Stimulated activated CD4-positive, alpha-beta T cell treated with anti-CD3 and anti-CD28 coated beads, TNF-alpha, amount 100 ng/mL, for 24 hours (primary cell): ENCODE results near the gene LIPC.

Source experiments
- DNase-seq, 3 experiments: peaks; one replicate each; pipeline ENCODE4 v3.0.0-alpha.2; 2020; ENCODE audit warnings: low read depth in 3 of 3

The LIPC gene

DNA sequence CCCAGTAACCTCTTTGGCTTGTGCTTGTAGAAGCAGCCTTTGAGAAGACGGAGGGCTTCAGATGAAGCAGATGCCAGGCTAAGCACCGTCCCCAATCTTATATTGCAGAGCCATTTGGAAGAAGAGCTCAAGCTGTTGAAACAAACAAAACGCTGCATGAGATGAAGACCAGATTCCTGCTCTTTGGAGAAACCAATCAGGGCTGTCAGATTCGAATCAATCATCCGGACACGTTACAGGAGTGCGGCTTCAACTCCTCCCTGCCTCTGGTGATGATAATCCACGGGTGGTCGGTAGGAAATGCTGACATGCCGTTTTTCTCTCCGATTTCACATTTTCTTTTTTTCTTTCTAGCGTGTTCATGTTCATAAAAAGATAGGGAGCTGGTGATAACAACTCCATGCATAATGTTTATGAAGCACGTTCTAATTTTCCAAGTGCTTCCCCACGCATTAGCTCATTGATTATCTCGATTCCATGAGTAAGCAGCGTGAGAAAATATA is 106.5 kb downstream of the LIPC start:
- DNase-seq = no peak

DNA sequence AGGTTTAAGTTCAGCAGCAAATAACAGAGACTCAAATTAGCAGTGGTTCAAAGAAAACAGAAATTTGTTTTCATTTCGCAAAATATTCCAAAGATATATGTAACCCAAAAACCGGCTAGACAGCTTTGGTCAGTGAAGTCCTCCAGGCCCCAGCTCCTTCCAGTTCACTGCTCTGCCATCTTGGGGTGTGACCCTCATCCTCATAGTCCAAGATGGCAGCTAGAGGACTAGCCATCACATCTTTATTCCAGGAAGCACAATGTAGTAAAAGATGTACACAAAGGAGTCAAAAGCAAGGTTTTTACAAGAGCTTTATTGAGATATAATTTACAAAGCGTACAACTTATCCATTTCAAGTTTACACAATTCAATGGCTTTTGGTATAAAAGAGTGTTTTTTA is 107.1 kb downstream of the LIPC start:
- no peak for DNase-seq

DNA sequence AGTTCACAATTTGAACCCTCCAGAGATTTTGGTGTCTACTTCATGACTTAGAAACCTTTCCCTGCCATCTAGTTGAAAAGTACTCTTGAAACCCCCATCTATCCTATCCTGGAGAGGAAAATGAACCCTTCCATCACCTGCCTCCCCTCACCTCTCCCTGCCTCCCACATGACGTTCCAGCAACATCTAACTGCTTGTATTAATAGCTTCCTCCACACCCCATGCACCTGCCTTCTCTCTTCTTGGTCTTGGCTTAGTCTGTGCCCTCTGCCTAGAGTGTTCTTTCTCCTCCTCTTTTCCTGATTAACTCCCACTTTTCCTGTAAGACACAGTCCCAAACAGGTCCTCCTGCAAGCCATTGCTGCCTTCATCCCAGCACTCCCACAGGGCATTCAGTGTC is 107.8 kb downstream of the LIPC start:
- DNase-seq = no peak

DNA sequence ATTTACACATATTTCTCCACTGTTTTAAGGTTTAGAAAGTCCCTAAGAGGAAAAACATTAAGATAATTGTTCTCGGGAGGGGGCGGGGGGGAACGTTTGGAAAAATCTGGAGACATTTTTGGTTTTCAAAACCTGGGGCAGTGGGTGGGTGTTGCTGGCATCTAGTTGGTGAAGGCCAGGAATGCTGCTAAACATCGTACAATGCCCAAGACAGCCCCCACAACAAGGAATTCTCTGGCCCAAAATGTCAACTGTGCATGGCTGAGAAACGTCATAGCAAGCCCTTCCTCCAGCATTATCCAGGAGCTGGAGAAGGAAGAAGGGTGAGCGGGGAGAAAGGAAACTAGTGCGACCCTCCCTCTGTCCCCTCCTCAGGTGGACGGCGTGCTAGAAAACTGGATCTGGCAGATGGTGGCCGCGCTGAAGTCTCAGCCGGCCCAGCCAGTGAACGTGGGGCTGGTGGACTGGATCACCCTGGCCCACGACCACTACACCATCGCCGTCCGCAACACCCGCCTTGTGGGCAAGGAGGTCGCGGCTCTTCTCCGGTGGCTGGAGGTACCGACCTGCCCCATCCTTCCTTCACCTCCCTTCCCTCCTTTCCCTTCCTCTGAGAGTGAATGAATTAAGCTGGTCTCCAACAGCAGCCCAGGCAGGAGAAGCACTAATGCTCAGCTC is 109.8 kb downstream of the LIPC start:
- no peak for DNase-seq

DNA sequence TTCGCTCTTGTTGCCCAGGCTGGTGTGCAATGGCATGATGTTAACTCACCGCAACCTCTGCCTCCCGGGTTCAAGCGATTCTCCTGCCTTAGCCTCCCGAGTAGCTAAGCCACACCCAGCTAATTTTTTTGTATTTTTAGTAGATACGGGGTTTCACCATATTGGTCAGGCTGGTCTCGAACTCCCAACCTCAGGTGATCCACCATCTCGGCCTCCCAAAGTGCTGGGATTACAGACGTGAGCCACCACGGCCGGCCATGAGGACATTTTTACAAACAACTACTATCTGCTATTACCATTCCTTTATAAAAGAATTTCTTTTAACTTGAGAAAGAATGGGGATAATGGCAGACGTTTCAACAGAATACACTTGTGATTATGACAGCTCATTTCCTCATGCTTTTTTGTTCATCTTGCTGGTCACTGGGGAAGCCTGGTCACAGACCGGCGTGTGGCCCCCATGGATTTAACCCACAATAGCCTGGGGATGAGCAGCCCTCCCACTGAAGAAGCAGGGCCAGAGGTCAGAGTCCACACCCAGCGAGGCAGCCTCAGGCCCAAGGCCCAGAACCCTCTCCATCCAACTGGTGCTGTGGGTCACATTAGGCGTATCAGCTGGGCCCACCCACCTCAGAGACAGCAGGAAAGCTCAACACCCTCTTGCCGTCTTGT is 112.0 kb downstream of the LIPC start:
- DNase-seq = no peak

DNA sequence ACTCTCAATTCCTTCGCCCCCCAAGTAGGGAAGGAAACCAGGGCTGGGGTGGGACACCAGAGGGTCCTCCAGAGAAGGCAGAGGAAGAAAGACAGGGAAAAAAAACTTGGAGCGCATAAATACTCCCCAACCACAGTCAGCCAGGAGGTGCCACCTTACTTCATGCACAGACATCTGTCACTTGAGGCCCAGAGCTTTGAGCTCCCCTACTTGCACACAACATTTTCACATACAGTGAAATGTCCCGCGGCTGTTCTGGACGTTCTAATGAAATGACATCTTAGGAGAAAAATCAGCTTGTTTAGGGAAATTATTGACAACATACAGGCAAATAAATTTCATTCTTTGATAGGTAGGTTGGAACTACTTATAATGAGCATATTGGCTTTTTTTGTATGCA is 113.0 kb downstream of the LIPC start:
- DNase-seq = no peak

DNA sequence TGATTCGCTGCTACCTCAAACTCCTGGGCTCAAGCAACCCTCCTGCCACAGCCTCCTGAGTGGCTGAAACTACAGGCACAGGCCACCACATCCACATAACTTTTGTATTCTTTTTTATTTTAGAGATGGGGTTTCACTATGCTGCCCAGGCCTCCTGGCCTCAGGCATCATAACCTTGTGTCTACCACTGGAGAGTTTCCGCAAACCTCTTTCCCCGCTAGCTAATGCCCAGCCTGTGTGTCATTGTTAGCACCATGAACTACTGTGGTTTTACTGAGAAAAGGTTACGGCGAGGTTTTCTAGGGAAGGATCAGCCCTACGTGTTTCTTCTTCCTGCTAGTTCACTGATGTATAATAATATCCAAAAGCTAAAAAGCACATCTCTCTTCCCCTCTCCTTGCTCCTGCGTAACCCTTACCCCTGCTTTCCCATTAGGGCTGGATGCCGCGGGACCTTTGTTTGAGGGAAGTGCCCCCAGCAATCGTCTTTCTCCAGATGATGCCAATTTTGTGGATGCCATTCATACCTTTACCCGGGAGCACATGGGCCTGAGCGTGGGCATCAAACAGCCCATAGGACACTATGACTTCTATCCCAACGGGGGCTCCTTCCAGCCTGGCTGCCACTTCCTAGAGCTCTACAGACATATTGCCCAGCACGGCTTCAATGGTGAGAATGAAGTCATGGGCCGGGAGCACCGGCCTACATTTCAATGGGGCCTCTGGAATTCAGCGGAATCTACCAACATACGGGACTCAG is 113.7 kb downstream of the LIPC start:
- peak in 1 of 3 experiments; percentile 9 for DNase-seq

DNA sequence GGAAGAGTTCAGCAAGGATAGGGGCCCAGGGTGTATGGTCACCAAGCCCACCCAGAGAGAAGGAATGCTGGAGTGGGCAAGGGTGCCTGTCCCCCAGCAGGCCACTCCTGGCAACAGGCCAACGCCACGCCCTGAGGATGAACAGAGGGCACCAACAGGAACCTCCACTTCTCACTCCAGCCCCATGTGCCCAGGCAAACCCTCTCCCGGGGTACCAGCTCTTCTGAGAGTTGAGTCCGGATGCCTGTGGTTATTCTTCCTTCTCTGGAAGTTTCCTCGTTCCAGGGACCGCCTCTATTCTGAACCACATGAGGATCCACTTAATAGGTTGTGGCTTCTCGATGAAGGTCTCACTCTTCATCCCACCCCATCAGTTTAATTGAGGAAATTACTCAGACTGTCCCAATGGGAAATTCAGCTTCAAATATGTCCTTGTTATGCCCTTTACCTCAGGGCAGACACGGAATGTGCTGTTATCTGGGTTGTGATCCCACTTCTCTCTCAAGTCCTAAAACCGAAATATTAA is 114.3 kb downstream of the LIPC start:
- DNase-seq = no peak

DNA sequence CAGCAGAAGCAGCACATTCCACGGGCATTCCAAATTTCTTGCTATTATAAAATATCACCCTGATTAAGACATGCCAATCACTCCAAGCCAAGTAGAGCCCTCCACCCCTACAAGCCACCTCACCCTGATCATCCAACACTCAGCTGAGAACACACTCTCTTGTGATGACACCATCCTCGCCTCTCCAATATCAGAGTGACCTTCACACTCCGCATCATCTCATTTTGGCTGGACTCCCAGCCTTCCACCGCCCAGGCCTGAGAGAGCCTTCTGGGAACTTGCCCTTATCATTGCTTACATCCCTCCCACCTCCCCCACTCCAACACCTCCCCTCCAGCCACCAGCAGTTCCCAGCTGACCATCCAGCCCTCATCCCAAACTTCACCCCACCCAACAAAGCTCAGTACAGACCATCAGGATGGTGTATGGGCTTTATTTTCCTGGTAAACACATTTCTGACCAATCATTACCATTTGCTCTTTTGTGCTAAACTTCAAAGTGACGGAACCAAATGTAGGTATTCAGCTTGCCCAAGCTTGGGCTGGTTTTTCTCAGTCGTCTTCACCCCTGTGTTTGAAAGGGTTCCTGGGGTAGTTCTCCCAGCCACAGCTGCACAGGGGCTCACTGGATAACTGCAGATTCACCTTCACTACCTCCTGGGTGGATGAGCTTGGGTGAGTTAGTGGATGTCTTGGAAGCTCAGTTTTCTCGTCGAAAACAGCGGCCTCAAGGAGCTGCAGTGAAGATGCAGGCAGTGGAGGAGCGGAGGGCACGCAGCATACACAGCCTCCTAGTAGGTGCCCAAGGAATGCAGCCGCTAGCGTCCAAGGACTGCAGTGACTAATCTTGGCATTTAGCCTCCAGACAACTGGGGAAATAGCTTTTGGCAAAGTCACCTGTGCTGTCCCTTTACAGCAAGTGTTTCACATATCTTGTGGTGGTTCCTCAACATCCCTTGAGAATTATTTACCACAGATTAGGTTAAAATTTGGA is 115.1 kb downstream of the LIPC start:
- no peak for DNase-seq

DNA sequence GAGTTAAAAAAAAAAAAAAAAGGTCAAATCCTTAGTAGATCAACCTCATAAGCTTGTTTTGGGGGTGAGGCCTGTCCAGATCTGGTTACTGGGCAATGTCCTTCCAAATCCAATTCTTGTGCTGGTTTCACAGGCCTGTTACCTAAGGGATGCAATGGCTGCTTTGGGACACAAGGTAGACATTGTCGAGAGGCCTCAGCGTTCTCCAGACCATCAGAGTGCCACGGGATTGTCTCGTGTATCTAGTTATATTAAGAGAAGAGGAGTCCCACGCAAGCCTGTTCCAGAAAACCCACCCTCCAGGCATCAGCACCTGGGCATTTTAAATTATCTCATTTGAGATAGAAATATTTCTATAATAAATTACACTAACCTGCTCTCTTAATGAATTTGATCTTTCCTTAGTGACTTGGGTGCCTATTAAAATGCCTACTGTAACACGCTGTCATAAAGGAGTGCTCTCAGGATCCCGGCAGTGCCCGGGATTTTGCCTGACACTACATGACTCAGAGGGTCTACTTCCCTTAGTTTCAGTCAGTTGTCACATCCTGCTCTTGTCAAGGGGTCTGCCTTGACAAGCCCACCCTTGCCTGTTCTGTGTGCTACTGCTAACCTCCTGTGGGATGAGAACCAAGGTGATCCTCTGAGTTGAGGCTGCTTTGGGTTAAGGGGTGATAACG is 116.0 kb downstream of the LIPC start:
- DNase-seq = no peak

DNA sequence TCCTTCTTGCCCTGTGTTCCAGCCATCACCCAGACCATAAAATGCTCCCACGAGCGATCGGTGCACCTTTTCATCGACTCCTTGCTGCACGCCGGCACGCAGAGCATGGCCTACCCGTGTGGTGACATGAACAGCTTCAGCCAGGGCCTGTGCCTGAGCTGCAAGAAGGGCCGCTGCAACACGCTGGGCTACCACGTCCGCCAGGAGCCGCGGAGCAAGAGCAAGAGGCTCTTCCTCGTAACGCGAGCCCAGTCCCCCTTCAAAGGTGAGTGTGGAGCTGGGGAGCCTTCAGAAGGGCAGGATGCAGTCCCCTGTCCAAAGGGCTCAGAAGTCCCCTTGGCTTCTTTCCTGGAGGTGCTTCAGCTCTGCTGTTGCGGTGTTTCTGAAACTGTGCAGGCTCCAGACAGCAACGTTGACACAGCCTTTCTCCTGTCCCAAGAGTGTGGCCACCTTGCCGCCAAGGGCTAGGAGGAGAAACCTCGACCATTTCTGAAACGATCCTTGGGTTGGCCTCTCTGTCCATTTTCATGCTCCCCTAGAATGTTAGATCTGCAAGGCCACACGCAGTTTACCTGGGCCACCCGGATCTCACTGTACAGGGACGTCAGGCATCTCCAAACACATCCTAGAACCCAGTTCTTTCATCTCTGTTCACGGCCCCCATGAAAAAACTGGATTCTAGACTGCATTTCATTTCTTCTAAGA is 116.7 kb downstream of the LIPC start:
- no peak for DNase-seq

DNA sequence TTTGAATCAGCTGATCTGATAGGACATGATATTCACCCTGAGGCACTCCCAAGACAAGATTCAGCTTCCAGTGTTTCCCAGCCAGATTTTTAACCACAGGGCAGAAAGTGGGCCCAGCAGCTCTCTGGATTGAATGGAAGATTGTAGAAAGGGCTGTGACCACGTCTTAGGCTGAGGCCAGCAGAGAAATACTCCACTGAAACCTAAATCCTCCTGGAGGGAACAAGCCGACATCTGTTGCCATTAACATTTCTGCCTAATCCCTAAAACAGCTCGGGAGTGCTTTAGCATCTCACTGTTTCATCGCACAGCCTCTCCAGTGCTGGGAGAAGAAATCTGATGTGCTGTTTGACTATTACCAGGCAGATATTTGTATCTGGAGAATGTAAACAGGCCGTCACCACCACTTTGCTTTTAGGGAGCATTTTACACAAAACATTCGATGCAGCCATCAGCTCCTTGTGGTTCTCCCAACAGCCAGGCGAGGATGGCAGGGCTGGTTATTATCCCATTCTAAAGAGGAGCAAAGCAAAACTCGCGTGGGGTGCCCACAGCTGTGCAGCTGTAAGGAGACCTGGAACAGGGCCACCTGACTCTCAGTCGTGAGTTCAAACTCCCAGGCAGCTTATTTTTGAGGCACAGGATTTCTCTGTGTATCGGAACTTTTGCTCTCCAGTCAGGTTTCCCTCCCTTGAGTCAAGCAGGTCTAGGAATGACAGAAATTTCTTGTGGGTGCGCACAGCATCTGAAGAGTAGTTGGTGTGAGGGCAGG is 117.4 kb downstream of the LIPC start:
- no peak for DNase-seq

DNA sequence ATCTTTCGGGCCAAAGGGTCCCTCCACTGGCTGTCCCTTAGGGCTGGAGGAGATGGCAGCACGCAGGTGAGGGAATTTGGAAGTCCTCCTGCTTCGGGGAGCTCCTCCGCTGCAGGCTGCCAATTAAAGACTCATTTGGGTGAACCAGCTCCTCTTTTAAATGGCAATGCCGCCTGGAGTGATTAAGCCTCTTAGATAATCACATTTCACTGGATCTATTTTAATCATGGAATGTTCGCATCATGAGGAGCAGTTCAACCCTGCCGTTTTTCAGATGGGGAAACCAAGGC is 117.9 kb downstream of the LIPC start:
- DNase-seq = no peak

DNA sequence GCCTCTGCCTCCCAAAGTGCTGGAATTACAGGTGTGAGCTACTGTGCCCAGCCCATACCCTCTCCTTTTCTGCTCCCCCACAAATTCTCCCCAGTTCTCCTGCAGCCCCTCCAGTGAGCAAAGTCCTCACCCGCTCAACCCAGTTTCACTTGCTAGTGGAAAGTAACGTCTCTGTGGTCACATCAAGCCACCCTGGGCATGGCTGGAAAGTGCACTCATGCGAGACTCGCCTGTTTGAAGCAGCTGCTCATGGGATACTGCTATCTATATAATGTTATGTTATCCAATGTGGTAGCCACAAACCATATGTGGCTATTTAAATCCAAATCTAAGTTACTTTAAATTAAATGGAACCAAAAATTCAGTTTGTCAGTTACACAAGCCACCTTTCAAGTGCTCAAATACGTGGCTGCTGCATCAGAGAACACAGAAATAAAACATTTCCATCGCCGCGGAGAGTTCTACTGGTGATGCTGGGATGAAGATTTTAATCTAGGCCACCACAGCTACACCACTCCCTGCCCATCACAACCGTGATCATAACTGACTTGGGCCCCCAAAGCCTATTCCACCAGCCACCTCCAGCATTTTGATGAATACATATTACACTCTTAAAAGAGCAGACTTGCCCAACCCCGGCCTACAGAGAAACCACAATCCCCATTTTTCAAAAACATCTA is 119.4 kb downstream of the LIPC start:
- no peak for DNase-seq

DNA sequence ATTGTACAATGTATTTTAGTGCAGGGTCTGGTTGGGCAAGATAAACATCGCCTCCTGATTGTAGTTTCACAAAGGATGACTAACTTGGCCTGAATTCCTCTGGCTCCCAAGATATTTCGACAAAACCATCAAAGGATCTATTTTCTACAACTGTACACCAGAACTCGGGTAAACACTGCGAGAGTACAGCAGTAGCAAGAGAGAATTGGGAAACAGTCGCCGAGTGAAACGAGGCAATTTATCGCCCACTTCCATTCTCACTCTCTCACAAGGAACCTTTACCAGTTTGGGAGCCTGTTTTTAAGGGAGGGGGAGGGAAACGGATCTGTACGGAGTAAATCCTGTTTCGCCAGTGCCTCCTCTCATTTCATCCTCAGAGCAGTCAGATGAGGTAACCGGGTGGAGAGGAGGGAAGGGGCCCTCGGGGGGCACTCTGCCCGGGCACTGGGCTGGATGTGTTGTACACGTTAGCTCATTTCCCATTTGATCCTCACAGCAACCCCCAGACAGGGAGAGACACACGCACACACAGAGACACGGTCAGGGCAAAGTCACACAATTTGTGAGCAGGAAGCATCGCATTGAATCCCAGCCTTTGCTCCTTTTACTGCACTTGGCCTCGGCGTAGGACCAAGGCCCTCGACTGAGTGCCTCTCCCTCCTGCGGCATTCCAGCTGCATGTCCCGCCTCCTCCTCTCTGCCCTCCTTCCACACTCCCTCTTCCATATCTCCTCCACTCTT is 120.1 kb downstream of the LIPC start:
- no peak for DNase-seq

DNA sequence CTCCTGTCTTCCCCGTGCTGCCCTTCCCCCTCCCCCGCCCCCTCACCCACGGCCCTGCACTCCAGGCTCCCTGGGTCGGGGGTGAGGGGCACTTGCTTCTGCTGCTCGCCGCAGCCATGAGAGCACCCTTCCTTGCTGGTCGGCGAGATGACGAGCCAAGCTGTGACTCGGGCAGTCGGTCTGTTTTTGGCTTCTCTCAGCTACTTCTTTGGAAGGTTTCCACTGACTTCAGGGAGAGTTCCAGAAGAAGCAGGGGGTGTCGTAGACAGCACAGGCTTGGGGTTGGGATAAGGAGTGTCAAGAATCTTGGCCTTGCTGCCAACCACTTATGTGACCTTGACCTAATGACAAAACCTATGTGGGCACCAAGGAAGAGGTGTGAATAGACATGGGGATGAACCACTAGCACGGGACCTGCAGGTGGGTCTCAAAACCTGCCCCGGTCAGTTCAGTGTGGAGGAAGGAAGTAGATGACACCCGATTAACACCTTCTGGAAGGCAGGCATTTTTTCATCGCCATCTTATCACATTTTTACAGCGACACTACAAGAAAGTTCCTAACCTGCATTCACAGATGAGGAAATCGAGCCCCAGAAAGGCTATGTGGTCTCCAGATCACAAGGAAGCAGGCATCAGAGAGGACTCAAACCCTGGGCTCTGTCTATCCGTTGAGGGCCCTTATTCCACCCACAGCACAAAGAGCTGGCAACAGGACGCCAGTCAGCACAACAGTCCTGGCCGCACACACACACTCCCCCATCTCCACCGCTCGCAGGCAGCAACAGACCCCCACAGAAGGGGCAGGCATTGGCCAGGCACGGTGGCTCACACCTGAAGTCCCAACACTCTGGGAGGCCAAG is 120.9 kb downstream of the LIPC start:
- DNase-seq = no peak

DNA sequence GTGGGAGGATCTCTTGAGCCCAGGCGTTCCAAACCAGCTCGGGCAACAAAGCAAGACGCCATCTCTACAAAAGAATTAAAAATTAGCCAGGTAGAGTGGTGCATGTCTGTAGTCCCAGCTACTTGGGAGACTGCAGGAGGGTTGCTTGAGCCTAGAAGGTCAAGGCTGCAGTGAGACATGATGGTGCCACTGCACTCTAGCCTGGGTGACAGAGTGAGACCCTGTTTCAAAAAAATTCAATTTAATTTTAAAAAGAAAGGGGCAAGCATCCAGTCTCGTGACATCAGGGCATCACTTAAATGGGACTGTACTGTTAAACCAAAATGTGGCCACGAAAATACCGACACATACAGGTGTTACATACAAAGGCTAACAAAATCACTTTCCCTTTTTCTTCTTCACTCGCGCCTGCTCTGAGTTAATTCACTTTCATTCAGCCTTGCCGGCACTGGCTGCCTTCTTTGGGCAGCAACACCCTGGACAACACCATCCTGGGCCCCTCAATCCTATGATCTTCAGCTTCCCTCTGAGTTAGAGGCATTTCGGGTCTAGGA is 121.7 kb downstream of the LIPC start:
- DNase-seq = no peak
